HG02938 (cell line): Measurements from ENCODE around the gene KCNQ1OT1.

Experiments
- ATAC-seq: cut with Tn5 transposase; IDR thresholded peaks from one replicate; pipeline ENCODE4 v1.9.1; 2021; ENCODE audit warnings: mild to moderate bottlenecking, moderate library complexity; ENCODE audit not compliant: unreplicated experiment

The KCNQ1OT1 gene

DNA sequence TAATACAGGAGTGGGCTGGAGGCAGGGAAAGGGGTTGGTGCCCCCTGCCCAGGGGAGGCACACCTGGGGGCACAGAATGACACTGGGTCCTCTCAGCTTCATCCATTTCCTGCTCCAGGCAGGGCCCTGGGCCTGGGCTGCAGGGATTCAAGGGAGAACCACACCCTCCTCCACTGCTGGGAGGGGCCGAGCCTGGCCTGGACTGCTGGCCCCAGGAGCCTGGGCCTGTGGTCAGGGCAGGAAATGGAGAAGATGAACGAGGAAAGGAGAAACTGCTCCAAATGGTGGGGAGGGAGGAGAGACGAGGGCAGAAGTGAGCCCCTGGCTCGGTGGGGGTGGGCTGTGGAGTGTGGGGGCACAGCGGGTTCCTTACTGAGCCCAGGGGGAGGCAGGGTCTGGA lies 38.1 kb upstream of the KCNQ1OT1 start:
- no peak for ATAC-seq

- no peak for ATAC-seq
These were observed 37.4 kb upstream of the KCNQ1OT1 start for GRCh38 chr11:2737226-2737590.

DNA sequence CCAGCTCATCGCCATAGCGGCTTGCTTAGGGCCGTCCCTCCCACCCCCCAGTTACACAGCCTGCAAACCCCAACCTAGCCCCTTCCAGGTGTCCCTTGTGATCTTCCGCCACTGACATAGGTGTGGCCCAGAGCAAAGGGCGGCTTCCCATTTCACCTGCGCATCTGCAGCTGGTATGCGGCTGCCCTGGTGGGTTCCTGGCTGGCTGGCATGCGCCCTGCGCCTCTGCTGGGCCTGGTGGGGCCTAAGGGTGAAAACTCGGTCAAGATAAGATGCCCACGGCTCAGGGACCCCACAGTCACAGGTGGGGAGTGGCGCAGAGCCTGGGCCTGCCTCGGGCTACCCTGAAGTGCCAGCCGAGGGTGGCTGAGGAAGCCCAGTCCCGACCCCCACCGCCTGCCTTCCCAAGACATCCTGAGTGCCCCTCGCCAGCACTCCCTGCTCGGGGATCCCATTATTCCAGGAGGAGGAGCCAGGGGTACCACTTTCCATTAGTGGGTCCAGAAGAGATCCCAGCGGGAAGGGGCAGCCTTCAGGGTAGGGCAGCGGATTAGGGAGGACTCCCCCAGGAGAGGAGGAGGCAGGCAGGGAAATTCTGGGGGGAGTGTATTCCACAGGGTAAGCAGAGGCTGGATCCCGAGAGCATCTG lies 36.9 kb upstream of the KCNQ1OT1 start:
- no peak for ATAC-seq

GRCh38 chr11:2735053-2735589 lies 35.3 kb upstream of the KCNQ1OT1 start:
- no peak for ATAC-seq

GRCh38 chr11:2734181-2735052 lies 34.6 kb upstream of the KCNQ1OT1 start:
- ATAC-seq, result no peak

- ATAC-seq, result no peak
These were observed 33.3 kb upstream of the KCNQ1OT1 start for GRCh38 chr11:2732940-2733628.

DNA sequence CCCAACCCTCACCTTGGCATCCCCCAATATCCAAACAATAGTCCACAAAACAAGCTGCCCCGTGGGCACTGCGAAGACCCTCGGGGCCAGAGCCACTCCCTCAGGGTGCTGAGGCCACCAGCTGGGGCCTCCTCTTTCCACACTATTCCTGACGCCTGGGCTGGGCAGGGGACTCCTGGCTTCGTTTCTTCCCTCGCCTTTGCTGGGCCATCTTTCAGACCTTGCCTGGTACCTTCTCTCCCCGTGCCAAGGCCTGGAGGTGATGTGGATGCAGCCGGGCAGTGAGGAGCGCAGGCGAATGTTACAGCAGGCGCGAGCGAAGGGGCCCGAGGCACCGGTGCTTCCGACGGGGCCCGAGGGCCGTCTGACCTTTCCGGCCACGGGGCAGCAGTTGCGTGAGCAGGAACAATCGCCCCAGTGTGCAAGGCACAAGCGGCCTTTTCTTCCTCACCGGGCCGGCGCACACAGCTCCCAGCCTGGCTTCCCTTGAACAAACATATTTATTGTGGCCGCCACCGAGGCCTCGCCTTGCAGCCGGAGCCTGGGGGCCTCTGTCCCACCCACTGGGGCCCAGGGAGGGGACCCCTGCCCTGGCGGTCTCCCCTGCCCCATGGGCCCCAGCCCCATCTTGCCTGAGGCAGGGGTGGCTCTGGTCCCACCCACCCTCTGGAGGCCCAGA lies 32.6 kb upstream of the KCNQ1OT1 start:
- ATAC-seq, result no peak

DNA sequence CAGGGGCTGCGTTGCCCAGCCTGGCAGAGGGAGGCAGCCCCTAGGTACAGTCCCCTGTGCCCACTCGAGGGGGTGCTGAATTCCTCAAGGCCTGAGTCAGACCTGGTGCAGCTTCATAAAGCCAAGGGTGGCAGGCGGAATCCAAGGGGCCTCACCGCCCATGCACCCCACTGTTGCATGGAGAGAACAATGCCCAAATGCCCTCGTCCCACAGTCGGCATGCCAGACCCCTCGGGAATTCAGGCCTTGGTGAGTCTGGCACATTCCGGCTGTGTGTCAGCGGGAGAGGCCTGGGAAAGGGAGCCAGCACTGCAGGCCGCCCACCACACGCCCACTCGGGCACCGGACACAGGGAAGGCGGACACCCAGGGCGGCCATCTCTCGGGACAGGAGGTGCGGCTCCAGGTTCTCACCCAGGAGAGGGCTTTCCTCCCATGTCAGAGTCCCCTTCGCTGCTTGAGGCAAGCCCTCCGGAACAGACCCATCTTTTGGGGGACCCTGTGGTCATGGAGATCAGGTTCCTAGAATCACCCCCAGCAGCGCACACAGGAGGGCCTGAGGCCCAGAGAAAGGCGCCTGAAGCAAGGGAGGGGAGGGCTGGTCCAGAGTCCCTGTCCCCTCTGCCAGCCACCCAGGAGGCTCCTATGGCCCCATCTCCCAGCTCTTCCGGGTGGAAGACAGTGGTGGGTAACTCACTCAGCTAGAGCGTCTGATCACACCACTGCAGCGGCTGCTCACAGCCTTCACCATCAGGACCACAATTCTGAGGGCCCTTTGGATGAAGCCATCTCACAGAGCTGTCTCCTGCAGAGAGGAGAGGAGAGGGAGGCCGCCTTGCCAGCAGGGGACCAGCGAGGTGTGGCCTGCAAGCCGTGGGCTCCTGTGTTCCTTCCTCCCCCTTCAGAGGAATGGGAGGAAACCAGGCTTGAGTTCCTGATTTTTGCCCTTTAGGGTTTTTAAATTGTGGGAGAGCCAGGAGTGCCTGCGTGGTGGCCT lies 31.6 kb upstream of the KCNQ1OT1 start:
- ATAC-seq, result no peak

DNA sequence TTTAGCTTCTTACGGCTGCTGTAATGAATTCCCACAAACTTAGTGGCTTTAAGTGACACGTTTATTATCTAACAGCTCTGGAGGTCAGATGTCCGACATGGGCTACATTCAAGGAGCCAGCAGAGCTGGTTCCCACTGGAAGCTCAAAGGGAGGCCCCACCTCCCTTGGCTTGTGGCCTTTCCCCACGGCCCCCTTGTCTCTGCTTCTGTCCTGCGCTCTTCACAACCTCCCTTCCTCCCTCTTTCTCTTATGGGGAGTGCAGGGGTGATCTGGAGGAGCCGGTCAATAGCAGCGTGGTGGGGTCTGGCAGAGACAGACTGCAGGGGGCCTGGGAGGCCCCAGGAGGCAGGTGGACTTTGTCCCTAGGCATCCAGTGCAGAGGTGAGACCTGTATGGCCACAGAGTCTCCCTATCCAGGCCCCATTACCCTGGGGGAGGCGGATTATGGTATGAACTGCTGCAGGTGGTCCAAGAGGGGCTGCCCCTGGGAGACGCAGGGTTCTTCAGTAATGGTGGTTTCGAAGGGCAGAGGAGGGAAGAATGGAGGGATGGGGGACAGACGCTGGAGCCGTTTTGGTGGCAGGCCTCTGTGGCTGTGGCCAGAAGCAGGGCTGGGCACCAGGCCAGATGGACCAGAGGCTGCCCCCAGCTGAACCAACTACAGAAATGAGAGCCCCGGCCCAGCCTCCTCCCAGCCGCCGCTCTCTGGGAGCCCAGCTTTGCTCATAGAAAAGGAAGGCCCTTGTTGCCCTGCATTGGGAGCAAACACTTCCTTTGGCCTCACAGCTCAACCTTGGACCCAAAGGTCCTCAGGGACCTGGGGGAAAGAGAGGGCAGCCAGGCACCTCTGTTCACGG lies 30.7 kb upstream of the KCNQ1OT1 start:
- ATAC-seq, result no peak

DNA sequence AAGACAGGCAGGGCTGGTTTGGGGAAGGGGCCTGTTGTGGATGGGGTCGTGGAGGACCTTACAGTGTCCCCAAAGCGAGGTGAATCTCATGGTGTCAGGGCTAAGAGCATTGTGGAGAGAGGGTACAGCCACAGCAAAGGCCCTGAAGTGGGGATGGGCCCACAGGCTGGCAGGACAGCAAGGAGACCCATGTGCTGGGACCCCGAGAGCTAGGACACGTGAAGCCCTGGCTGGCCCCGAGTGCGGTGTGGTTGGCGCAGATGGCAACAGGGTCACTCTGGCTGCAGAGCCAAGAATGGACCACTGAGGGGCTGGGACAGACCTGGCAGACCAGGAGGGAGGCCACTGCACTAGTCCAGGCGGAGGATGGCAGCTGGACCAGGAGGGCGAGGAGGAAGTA lies 30.0 kb upstream of the KCNQ1OT1 start:
- ATAC-seq, result no peak

- no peak for ATAC-seq
These were observed 29.0 kb upstream of the KCNQ1OT1 start for GRCh38 chr11:2728663-2729332.

DNA sequence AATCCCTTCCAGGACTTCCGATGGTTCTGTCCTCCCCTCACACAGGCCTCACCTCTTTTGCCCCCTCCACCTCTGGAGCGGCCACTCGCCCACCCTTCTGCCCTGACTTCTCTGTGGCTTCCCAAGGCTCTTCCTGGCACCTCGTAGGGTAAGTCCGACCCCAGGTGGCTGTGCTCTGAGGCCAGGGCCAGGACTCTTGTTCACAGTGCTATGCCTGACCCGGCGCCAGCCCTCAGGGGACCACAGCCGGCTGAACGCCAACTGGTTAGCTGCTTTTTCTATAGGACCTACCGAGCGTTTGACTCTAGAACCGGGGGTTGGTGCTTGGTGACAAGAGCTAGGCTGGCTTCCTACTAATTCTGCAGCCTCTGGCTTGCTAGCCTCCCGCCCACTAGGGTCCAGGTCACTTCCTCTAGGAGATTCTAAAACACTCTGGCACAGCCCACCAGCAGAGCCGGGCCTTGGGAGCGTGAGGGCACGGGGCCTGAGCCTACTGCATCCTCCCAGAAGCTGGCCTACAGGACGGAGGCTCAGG lies 28.4 kb upstream of the KCNQ1OT1 start:
- no peak for ATAC-seq

- no peak for ATAC-seq
These were observed 27.2 kb upstream of the KCNQ1OT1 start for GRCh38 chr11:2726964-2727363.

- ATAC-seq, result no peak
These were observed 25.8 kb upstream of the KCNQ1OT1 start for GRCh38 chr11:2725368-2726300.

- ATAC-seq, result no peak
These were observed 25.0 kb upstream of the KCNQ1OT1 start for GRCh38 chr11:2724653-2725367.

DNA sequence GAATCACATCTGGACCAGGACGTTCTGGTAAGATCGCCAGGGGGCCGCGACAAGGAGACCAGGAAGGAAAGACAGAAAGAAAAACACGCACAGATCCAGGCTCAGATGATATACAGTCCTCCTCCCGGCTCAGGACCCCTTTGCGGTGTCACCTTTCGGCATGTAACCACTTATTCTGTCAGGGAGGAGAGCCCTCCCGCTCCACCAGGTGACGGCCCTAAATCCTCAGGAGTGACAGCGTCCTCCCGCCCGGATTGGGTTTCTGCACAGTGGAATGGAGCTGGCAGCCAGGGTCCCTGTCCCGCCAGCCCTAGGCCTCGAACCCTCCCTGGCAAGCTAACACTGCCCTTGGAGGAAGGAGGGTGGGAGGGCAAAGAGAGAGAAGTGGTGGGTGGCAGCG lies 24.3 kb upstream of the KCNQ1OT1 start:
- no peak for ATAC-seq
